ENCODE results near the gene OCA2. TPM values are rescaled to one million over a fixed set of nuclear protein-coding genes. Genes with fewer than 3 reads are reported as not detected.

The OCA2 gene
- total RNA-seq, 1 experiment from 2014 or later: 0.31 TPM

GRCh38 chr15:27863000-27863399 lies 236.1 kb downstream of the OCA2 start:
- H3K14ac ChIP-seq (ENCODE audit: insufficient read depth, low read length): no peak overlapping the region
- no peak overlapping the region for H3K9ac ChIP-seq (ENCODE audit: extremely low read depth, insufficient read length, low read length)
- Mint-ChIP-seq H3K27ac (no peak overlapping the region), H3K9me3 (peaks cover 27 to 28% of the 10 kb centered on the region in 2 experiments), H3K4me1 (peaks cover 4 to 6% of the 10 kb centered on the region in 2 experiments; a peak in 3 of 4 replicates), H3K27me3 (ENCODE audit: low read depth) (peaks cover 9% of the 10 kb centered on the region; the same call in 1 of the 2 replicates), H3K4me3 (no peak overlapping the region), H3K36me3 (ENCODE audit: insufficient read depth in 1 of 3, low read depth in 3 of 3) (peaks cover 6 to 23% (median 12%) of the 10 kb centered on the region in 3 experiments; a peak in 5 of 7 replicates)
- no peak overlapping the region for H2BK120ac ChIP-seq (ENCODE audit: low read depth, low read length, poor library complexity, severe bottlenecking)
- DNase-seq: no peak
- H3K56ac ChIP-seq (ENCODE audit: insufficient read length, low read depth, low read length): no peak overlapping the region
- no peaks in the 10 kb centered on the region for H3K9me3 ChIP-seq (ENCODE audit: control insufficient read depth, low read depth, low read length)
- H3K4me2 ChIP-seq (ENCODE audit: insufficient read depth, insufficient read length, low read length): no peak overlapping the region
- no peaks in the 10 kb centered on the region for H3K23me2 ChIP-seq (ENCODE audit: insufficient read length, low read depth, low read length, poor library complexity, severe bottlenecking)
- no peak overlapping the region for H2AFZ ChIP-seq (ENCODE audit: low read length)
- H3K4ac ChIP-seq (ENCODE audit: low read depth, low read length): no peak overlapping the region
- H3K27me3 ChIP-seq (ENCODE audit: insufficient read depth, low read length): no peaks in the 10 kb centered on the region
- H4K5ac ChIP-seq (ENCODE audit: insufficient read length, low read depth, low read length): no peak overlapping the region
- no peaks in the 10 kb centered on the region for H3K4me1 ChIP-seq (ENCODE audit: insufficient read depth, low read length)
- H3K27ac ChIP-seq (ENCODE audit: insufficient read length, low read depth, low read length): no peak overlapping the region
- no peak overlapping the region for H3T11ph ChIP-seq (ENCODE audit: low read length)
- no peaks in the 10 kb centered on the region for H3K79me1 ChIP-seq (ENCODE audit: insufficient read depth, low read depth, low read length, poor library complexity, severe bottlenecking)
- H4K20me1 ChIP-seq (ENCODE audit: control insufficient read depth, insufficient read depth, insufficient read length): no peaks in the 10 kb centered on the region
- H2BK15ac ChIP-seq (ENCODE audit: low read depth, low read length): no peak overlapping the region
- TF ChIP-seq, protein P1, sequence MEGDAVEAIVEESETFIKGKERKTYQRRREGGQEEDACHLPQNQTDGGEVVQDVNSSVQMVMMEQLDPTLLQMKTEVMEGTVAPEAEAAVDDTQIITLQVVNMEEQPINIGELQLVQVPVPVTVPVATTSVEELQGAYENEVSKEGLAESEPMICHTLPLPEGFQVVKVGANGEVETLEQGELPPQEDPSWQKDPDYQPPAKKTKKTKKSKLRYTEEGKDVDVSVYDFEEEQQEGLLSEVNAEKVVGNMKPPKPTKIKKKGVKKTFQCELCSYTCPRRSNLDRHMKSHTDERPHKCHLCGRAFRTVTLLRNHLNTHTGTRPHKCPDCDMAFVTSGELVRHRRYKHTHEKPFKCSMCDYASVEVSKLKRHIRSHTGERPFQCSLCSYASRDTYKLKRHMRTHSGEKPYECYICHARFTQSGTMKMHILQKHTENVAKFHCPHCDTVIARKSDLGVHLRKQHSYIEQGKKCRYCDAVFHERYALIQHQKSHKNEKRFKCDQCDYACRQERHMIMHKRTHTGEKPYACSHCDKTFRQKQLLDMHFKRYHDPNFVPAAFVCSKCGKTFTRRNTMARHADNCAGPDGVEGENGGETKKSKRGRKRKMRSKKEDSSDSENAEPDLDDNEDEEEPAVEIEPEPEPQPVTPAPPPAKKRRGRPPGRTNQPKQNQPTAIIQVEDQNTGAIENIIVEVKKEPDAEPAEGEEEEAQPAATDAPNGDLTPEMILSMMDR (conservative IDR thresholded peaks at IDR 0.05): no peak
- H4K8ac ChIP-seq (replicated peaks; ENCODE audit: insufficient read length, low read depth, low read length): no peak overlapping the region
- H3K23ac ChIP-seq (ENCODE audit: insufficient read length, low read depth, low read length): no peak overlapping the region
- no peak overlapping the region for H2BK5ac ChIP-seq (ENCODE audit: insufficient read length, low read length)
- no peaks in the 10 kb centered on the region for H3K79me2 ChIP-seq (ENCODE audit: insufficient read depth, low read length)
- no CpG with 5 or more reads among the region's 6 CpGs for WGBS (ENCODE audit: extremely low coverage, insufficient read length, low lambda C conversion rate)
- no peak overlapping the region for H2BK20ac ChIP-seq (ENCODE audit: low read depth, low read length, poor library complexity, severe bottlenecking)
- no peak overlapping the region for H3K18ac ChIP-seq (ENCODE audit: insufficient read length, low read depth, low read length)
- no peak overlapping the region for H2AK5ac ChIP-seq (ENCODE audit: insufficient read length, low read length)
- no peak overlapping the region for H4K91ac ChIP-seq (ENCODE audit: insufficient read length, low read depth, low read length)
- H2BK12ac ChIP-seq (ENCODE audit: insufficient read length, low read depth, low read length): no peak overlapping the region

All from H9 (cell line).